H1 (cell line): Measurements from ENCODE around the gene RNF32. TPM values are rescaled to one million over a fixed set of nuclear protein-coding genes. Genes with fewer than 3 reads are reported as not detected.

ENCODE experiments used
- EP300 ChIP-seq, 2 experiments: IDR thresholded peaks; 1 replicate in 1 of 2; 2 replicates in 1 of 2; pipeline ENCODE4 v1.6.1; 2011 to 2012; ENCODE audit warnings: low read depth in 2 of 2, low read length in 2 of 2, mild to moderate bottlenecking in 2 of 2, borderline replicate concordance in 1 of 2, inconsistent platforms in 1 of 2, moderate library complexity in 1 of 2
- GTF2F1 ChIP-seq: IDR thresholded peaks from 2 replicates; pipeline ENCODE4 v1.6.1; 2012; ENCODE audit warnings: low read depth, low read length, improper control_type of control experiment, borderline replicate concordance
- KDM5A ChIP-seq: fragments of 200-600 bp; IDR thresholded peaks from 2 replicates; pipeline ENCODE4 v1.7.1; 2012; ENCODE audit warnings: mild to moderate bottlenecking, low read length, inconsistent platforms, mixed read lengths
- USF2 ChIP-seq: IDR thresholded peaks from 2 replicates; pipeline ENCODE4 v1.6.1; 2011; ENCODE audit warnings: low read length, improper control_type of control experiment
- polyA plus RNA-seq, 7 experiments: library from polyadenylated mRNA; depleted of rRNA in 3 of 7; stranded (reverse) in 5 of 7; unstranded in 2 of 7; fragments of >200 nt in 5 of 7; fragments of 200-250 nt in 2 of 7; gene quantifications; 1 replicate in 5 of 7; 2 replicates in 1 of 7; 4 replicates in 1 of 7; pipeline versions ENCODE4 v1.2.1 to v1.2.3, GENCODE V29; 2011 to 2013; ENCODE audit warnings: missing spikeins in 2 of 7, mixed read lengths in 2 of 7
- total RNA-seq: library from RNA; stranded (reverse); fragmentation: NEBNext Ultra II Directional; extraction: Animal tissue kit (Norgen Biotek cat#: 25700); gene quantifications from 2 replicates; pipeline ENCODE4 v1.2.1, GENCODE V29; 2021

Gene RNF32
- total and polyA plus RNA-seq, 2 of the 8 experiments (the other 6 are each of a cell fraction or from before 2014, with no cell fraction given), result 0.48 to 1.2 TPM

- TF ChIP-seq KDM5A, result no peak
- TF ChIP-seq GTF2F1, result no peak; the same call in 1 of the 2 replicates
- peak in 1 of 2 experiments; percentile 4; a peak in 1 of 3 replicates for TF ChIP-seq EP300 (IDR thresholded peaks at IDR 0.05; ENCODE audit: borderline replicate concordance in 1 of 2, low read depth in 2 of 2, low read length in 2 of 2)
- no peak for TF ChIP-seq USF2
- TF ChIP-seq, all 59 proteins: peak for 18
These were observed at the start of gene RNF32 (continued) for GRCh38 chr7:156640257-156640948.
